HG02884 (cell line): Measurements from ENCODE around the gene GUCA2A.

Source experiments
- ATAC-seq: cut with Tn5 transposase; IDR thresholded peaks from one replicate; pipeline ENCODE4 v1.9.1; 2021; ENCODE audit warnings: mild to moderate bottlenecking, moderate library complexity; ENCODE audit not compliant: unreplicated experiment

Gene GUCA2A

GRCh38 chr1:42177541-42177981 lies 13.0 kb upstream of the GUCA2A start:
- no peak for ATAC-seq

- no peak for ATAC-seq
Observed at GRCh38 chr1:42176902-42177519, 12.5 kb upstream of the GUCA2A start.

GRCh38 chr1:42175314-42176054 lies 10.9 kb upstream of the GUCA2A start:
- ATAC-seq: no peak

- no peak for ATAC-seq
Observed at GRCh38 chr1:42173961-42174735, 9.6 kb upstream of the GUCA2A start.

GRCh38 chr1:42173155-42173933 lies 8.8 kb upstream of the GUCA2A start:
- no peak for ATAC-seq

- ATAC-seq: no peak
Observed at GRCh38 chr1:42172381-42173133, 8.0 kb upstream of the GUCA2A start.

GRCh38 chr1:42171679-42172266 lies 7.2 kb upstream of the GUCA2A start:
- ATAC-seq: no peak

- no peak for ATAC-seq
Observed at GRCh38 chr1:42170779-42171621, 6.5 kb upstream of the GUCA2A start.

GRCh38 chr1:42168763-42169162 lies 4.2 kb upstream of the GUCA2A start:
- no peak for ATAC-seq

GRCh38 chr1:42168391-42168670 lies 3.8 kb upstream of the GUCA2A start:
- ATAC-seq: no peak

- ATAC-seq: no peak
Observed at GRCh38 chr1:42167611-42168390, 3.3 kb upstream of the GUCA2A start.

GRCh38 chr1:42165511-42166210 lies 1.1 kb upstream of the GUCA2A start:
- no peak for ATAC-seq

- no peak for ATAC-seq
Observed at GRCh38 chr1:42163536-42164503, 725 bp downstream of the GUCA2A start.

GRCh38 chr1:42163114-42163513 lies 1.4 kb downstream of the GUCA2A start:
- ATAC-seq: no peak

GRCh38 chr1:42162181-42162580 lies 2.4 kb downstream of the GUCA2A start:
- no peak for ATAC-seq

- no peak for ATAC-seq
Observed at GRCh38 chr1:42158189-42158588, 6.4 kb downstream of the GUCA2A start.

- ATAC-seq: no peak
Observed at GRCh38 chr1:42157667-42158066, 6.9 kb downstream of the GUCA2A start.
